AG04450 (cell line): Measurements from ENCODE around the gene FAM185A. TPM values are rescaled to one million over a fixed set of nuclear protein-coding genes. Genes with fewer than 3 reads are reported as not detected.

ENCODE experiments used
- CTCF ChIA-PET: fragments of 300-600, 350-600 bp; formaldehyde crosslinking; extraction: SDS; loops from one replicate; lab custom pipeline; 2022; ENCODE audit warnings: antibody characterized with exemption, inconsistent platforms; lab: Charles Lee
- POLR2A ChIA-PET: fragments of 350-600 bp; formaldehyde crosslinking; extraction: SDS; loops from one replicate; lab custom pipeline; 2021; ENCODE audit warnings: antibody characterized with exemption, inconsistent platforms; lab: Yijun Ruan, JAX
- DNase-seq: peaks from one replicate; pipeline ENCODE4 v3.0.0-alpha.2; 2011; ENCODE audit warnings: low read depth, low spot score
- H3K27ac ChIP-seq: one replicate; pipeline ENCODE4 v1.5.1; 2012; ENCODE audit warnings: low read depth, low read length, control low read depth
- H3K27me3 ChIP-seq: one replicate; pipeline ENCODE4 v1.6.0; 2012; ENCODE audit warnings: low read length; ENCODE audit not compliant: control insufficient read depth, insufficient read depth
- H3K4me3 ChIP-seq: 2 replicates; pipeline ENCODE4 v1.5.1; 2011; ENCODE audit warnings: mild to moderate bottlenecking, low read depth, low read length, control low read depth
- H3K9me3 ChIP-seq: 2 replicates; pipeline ENCODE4 v1.5.1; 2012; ENCODE audit warnings: low read length; ENCODE audit not compliant: control insufficient read depth, insufficient read depth
- CTCF ChIP-seq: IDR thresholded peaks from 2 replicates; pipeline ENCODE4 v1.5.1; 2011; ENCODE audit warnings: low read depth, low read length, control low read depth, inconsistent platforms
- polyA plus RNA-seq: library from polyadenylated mRNA; depleted of rRNA; stranded (reverse); fragments of >200 nt; gene quantifications from 2 replicates; pipeline ENCODE4 v1.2.3, GENCODE V29; 2011; rRNA removed
- small RNA-seq: library from RNA; depleted of rRNA; stranded (forward); fragments of <200 nt; gene quantifications from one replicate; pipeline ENCODE3, GENCODE V24; 2012; ENCODE audit warnings: low read depth; ENCODE audit not compliant: insufficient read length

The FAM185A gene
- polyA plus RNA-seq, 1 experiment: 4.0 TPM

GRCh38 chr7:102849538-102849937 lies 100.7 kb downstream of the FAM185A start:
- CTCF ChIA-PET: no interaction called here
- POLR2A ChIA-PET: no interaction called here
- Histone ChIP-seq H3K9me3 (no peaks in the 10 kb centered on the region), H3K27ac (no peak overlapping the region), H3K4me3 (no peak overlapping the region), H3K27me3 (no peaks in the 10 kb centered on the region)
- no peak for TF ChIP-seq CTCF
- DNase-seq: no peak

- POLR2A ChIA-PET: no interaction called here
- H3K27ac ChIP-seq: no peak overlapping the region
These were observed 107.2 kb downstream of the FAM185A start for GRCh38 chr7:102856036-102856435.

More at GRCh38 chr7:102856036-102856435, 107.2 kb downstream of the FAM185A start:
- H3K27me3 ChIP-seq: no peaks in the 10 kb centered on the region
- no peak overlapping the region for H3K4me3 ChIP-seq
- no peaks in the 10 kb centered on the region for H3K9me3 ChIP-seq
- CTCF ChIA-PET: no interaction called here
- no peak for DNase-seq
- no peak for TF ChIP-seq CTCF

Small RNA genes lying within 50 kb of the gene (small RNA-seq; reads per million reads assigned to genes)
- not detected for gene RNU6-1136P

Other genes starting within 250 kb of the FAM185A start
- 4.0 and 5.2 TPM in 2 replicates for gene RASA4B, start 231.2 kb upstream of the FAM185A start, polyA plus RNA-seq
- gene UPK3BL2, start 205.3 kb upstream of the FAM185A start, polyA plus RNA-seq: 1.7 and 1.8 TPM in 2 replicates
- gene SPDYE2, start 197.8 kb upstream of the FAM185A start, polyA plus RNA-seq: not detected in 2 replicates
- 40.8 and 59.9 TPM in 2 replicates for gene POLR2J3, start 176.4 kb upstream of the FAM185A start, polyA plus RNA-seq
- gene RASA4, start 132.2 kb upstream of the FAM185A start, polyA plus RNA-seq: 7.0 and 14.9 TPM in 2 replicates
- 19.7 and 27.3 TPM in 2 replicates for gene UPK3BL1, start 106.2 kb upstream of the FAM185A start, polyA plus RNA-seq
- not detected in 2 replicates for gene SPDYE2B, start 98.7 kb upstream of the FAM185A start, polyA plus RNA-seq
- gene POLR2J2, start 77.3 kb upstream of the FAM185A start, polyA plus RNA-seq: 1.9 and 2.0 TPM in 2 replicates
- 813 and 964 TPM in 2 replicates for gene LRRC17, start 164.0 kb downstream of the FAM185A start, polyA plus RNA-seq